Testis (tissue), 3 donors: ENCODE results near the gene RTF2. TPM values are rescaled to one million over a fixed set of nuclear protein-coding genes. Genes with fewer than 3 reads are reported as not detected.

Experiments used
- DNase-seq: peaks from one replicate; pipeline ENCODE4 v3.0.0-alpha.2; 2019
- H3K27ac ChIP-seq, 2 donors: fragments of 200-600 bp; sonication (generic); one replicate each; pipeline ENCODE4 v1.5.1; 2019
- H3K27me3 ChIP-seq: fragments of 200-600 bp; sonication (generic); one replicate; pipeline ENCODE4 v1.5.1; 2019
- H3K36me3 ChIP-seq: fragments of 200-600 bp; sonication (generic); one replicate; pipeline ENCODE4 v1.5.1; 2017; ENCODE audit warnings: low read depth; ENCODE audit errors: missing control alignments
- H3K4me1 ChIP-seq: fragments of 200-600 bp; sonication (generic); one replicate; pipeline ENCODE4 v1.5.1; 2019
- H3K4me3 ChIP-seq, 2 donors: fragments of 200-600 bp; sonication (generic); one replicate each; pipeline ENCODE4 v1.5.1; 2017 to 2019
- H3K9me3 ChIP-seq: fragments of 200-600 bp; sonication (generic); one replicate; pipeline ENCODE4 v1.5.1; 2017
- CTCF ChIP-seq, 3 experiments: fragments of 450-650 bp in 2 of 3; fragments of 200-600 bp in 1 of 3; sonication (generic) in 1 of 3; IDR thresholded peaks; one replicate each; pipeline ENCODE4 v1.5.1; 2016 to 2019; ENCODE audit warnings: antibody characterized with exemption in 3 of 3, mild to moderate bottlenecking in 2 of 3, moderate library complexity in 1 of 3
- POLR2A ChIP-seq: fragments of 450-650 bp; IDR thresholded peaks from one replicate; pipeline ENCODE4 v1.6.1; 2017; ENCODE audit warnings: antibody characterized with exemption, mild to moderate bottlenecking, moderate library complexity
- WGBS, 2 donors: methylation state at CpG; one replicate each; pipeline ENCODE4 v1.1.5; 2018; 5-methylcytosine and 5-hydroxymethylcytosine counted together
- intact Hi-C: fragments of 100-400 bp; cut with DNase I; formaldehyde crosslinking; loops from one replicate; pipeline ENCODE4 v1.15.1; 2023; ENCODE audit warnings: low total_unique reads
- polyA plus RNA-seq: library from polyadenylated mRNA; stranded (reverse); fragments of 350-450 nt; fragmentation: Illumina TruSeq; extraction: RNeasy Lipid Tissue Mini Kit (QIAGEN cat#74804); gene quantifications from one replicate; pipeline ENCODE4 v1.2.3, GENCODE V29; 2014; ENCODE audit warnings: low read depth, low replicate concordance; ENCODE audit not compliant: insufficient read depth
- total RNA-seq, 2 donors: library from RNA; depleted of rRNA; stranded (reverse); fragments of >200 nt; gene quantifications; one replicate each; pipeline ENCODE4 v1.2.3, GENCODE V29; 2016

The RTF2 gene
- total and polyA plus RNA-seq, 3 donors from 2014 or later: 76.4 to 144 (median 80.4) TPM

- Histone ChIP-seq H3K9me3 (no peaks in the 10 kb centered on the region), H3K36me3 (no peaks in the 10 kb centered on the region), H3K27me3 (no peaks in the 10 kb centered on the region), H3K4me1 (peaks cover 12% of the 10 kb centered on the region), H3K4me3 (no peak overlapping the region), H3K27ac (peak overlapping the region in 1 of 2 donors; percentile 26)
- TF ChIP-seq CTCF (IDR thresholded peaks at IDR 0.05) (no peak), POLR2A (no peak)
- WGBS, 2 donors: 23 to 40% methylated on average over 3 of the region's 3 CpGs
- DNase-seq: peak; percentile 43
- intact Hi-C loops: no loop called here
These were observed 69.6 kb downstream of the RTF2 start for GRCh38 chr20:56537997-56538396.

- 85 to 92% methylated on average over 6 of the region's 6 CpGs for WGBS, 2 donors
- DNase-seq: no peak
- H3K4me3 ChIP-seq: no peak overlapping the region
- H3K9me3 ChIP-seq: no peaks in the 10 kb centered on the region
- H3K36me3 ChIP-seq: no peaks in the 10 kb centered on the region
- H3K27ac ChIP-seq: no peak overlapping the region
- no peaks in the 10 kb centered on the region for H3K27me3 ChIP-seq
- TF ChIP-seq CTCF (IDR thresholded peaks at IDR 0.05): no peak
- TF ChIP-seq POLR2A: no peak
- intact Hi-C loops: no loop called here
- H3K4me1 ChIP-seq: peaks cover 12% of the 10 kb centered on the region
These were observed 72.0 kb downstream of the RTF2 start for GRCh38 chr20:56540415-56540814.

GRCh38 chr20:56542489-56543030 is 74.1 kb downstream of the RTF2 start:
- DNase-seq: no peak
- 72 to 76% methylated on average over 9 of the region's 9 CpGs for WGBS, 2 donors

GRCh38 chr20:56551571-56551970 is 83.1 kb downstream of the RTF2 start:
- intact Hi-C loops: no loop called here
- no peak for DNase-seq
- Histone ChIP-seq H3K27me3 (no peaks in the 10 kb centered on the region), H3K9me3 (no peaks in the 10 kb centered on the region), H3K4me3 (no peak overlapping the region), H3K4me1 (no peaks in the 10 kb centered on the region), H3K27ac (no peak overlapping the region), H3K36me3 (no peaks in the 10 kb centered on the region)
- no peak for TF ChIP-seq POLR2A
- no peak for TF ChIP-seq CTCF (IDR thresholded peaks at IDR 0.05)
- 87 to 88% methylated on average over 8 of the region's 8 CpGs for WGBS, 2 donors

More at GRCh38 chr20:56542489-56543030, 74.1 kb downstream of the RTF2 start:
- Histone ChIP-seq H3K27ac (no peak overlapping the region), H3K36me3 (no peaks in the 10 kb centered on the region), H3K27me3 (no peaks in the 10 kb centered on the region), H3K4me3 (no peak overlapping the region), H3K9me3 (no peaks in the 10 kb centered on the region), H3K4me1 (peaks cover 7% of the 10 kb centered on the region)
- intact Hi-C loops: no loop called here
- TF ChIP-seq CTCF (IDR thresholded peaks at IDR 0.05): no peak
- TF ChIP-seq POLR2A: no peak
